ENCODE measurements around the gene EXOC3. TPM values are rescaled to one million over a fixed set of nuclear protein-coding genes. Genes with fewer than 3 reads are reported as not detected.

Gene EXOC3
- total RNA-seq, 4 donors from 2014 or later = 46.4 to 92.7 (median 60.3) TPM

- Histone ChIP-seq H3K27me3 (peaks cover 10% of the 10 kb centered on the region), H3K9me3 (no peaks in the 10 kb centered on the region), H3K4me1 (no peaks in the 10 kb centered on the region), H3K36me3 (no peaks in the 10 kb centered on the region), H3K27ac (no peak overlapping the region), H3K4me3 (no peak overlapping the region)
- WGBS, 2 donors (ENCODE audit: low coverage in 1 of 2) = 87 to 93% methylated on average over 3 to 12 of the region's 24 CpGs
- ATAC-seq = no peak
- TF ChIP-seq EP300 (IDR thresholded peaks at IDR 0.05) (no peak), CTCF (IDR thresholded peaks at IDR 0.05) (no peak), POLR2A (IDR thresholded peaks at IDR 0.05) (no peak), POLR2AphosphoS5 (IDR thresholded peaks at IDR 0.05) (no peak)
Measured at GRCh38 chr5:423626-424261, 19.2 kb upstream of the EXOC3 start.

GRCh38 chr5:424301-425110 lies 18.5 kb upstream of the EXOC3 start:
- no peak for TF ChIP-seq CTCF (IDR thresholded peaks at IDR 0.05)
- TF ChIP-seq POLR2A (IDR thresholded peaks at IDR 0.05) = no peak
- Histone ChIP-seq H3K4me1 (no peaks in the 10 kb centered on the region), H3K27ac (no peak overlapping the region), H3K4me3 (no peak overlapping the region), H3K9me3 (no peaks in the 10 kb centered on the region), H3K27me3 (peaks cover 13% of the 10 kb centered on the region), H3K36me3 (no peaks in the 10 kb centered on the region)
- no peak for ATAC-seq
- 80 to 93% methylated on average over 3 to 6 of the region's 11 CpGs for whole genome bisulfite sequencing, 2 donors (ENCODE audit: low coverage in 1 of 2)

GRCh38 chr5:425714-426113 lies 17.3 kb upstream of the EXOC3 start:
- TF ChIP-seq EP300 (IDR thresholded peaks at IDR 0.05) (no peak), POLR2A (IDR thresholded peaks at IDR 0.05) (no peak), CTCF (IDR thresholded peaks at IDR 0.05) (no peak), POLR2AphosphoS5 (IDR thresholded peaks at IDR 0.05) (no peak)
- no peaks in the 10 kb centered on the region for H3K9me3 ChIP-seq
- peaks cover 16% of the 10 kb centered on the region for H3K27me3 ChIP-seq
- no peak overlapping the region for H3K27ac ChIP-seq
- no peaks in the 10 kb centered on the region for H3K4me1 ChIP-seq
- ATAC-seq = no peak
- H3K4me3 ChIP-seq = no peak overlapping the region
- WGBS, 2 donors (ENCODE audit: low coverage in 1 of 2) = 35 to 50% methylated on average over 3 to 5 of the region's 5 CpGs
- H3K36me3 ChIP-seq = no peaks in the 10 kb centered on the region

- 61 to 89% methylated on average over 3 of the region's 3 CpGs for WGBS, 2 donors (ENCODE audit: low coverage in 1 of 2)
- no peak for ATAC-seq
- TF ChIP-seq EP300 (IDR thresholded peaks at IDR 0.05) = no peak
- no peak for TF ChIP-seq POLR2A (IDR thresholded peaks at IDR 0.05)
- TF ChIP-seq CTCF (IDR thresholded peaks at IDR 0.05) = no peak
- no peak for TF ChIP-seq POLR2AphosphoS5 (IDR thresholded peaks at IDR 0.05)
Measured at GRCh38 chr5:426392-426976, 16.5 kb upstream of the EXOC3 start.

More at GRCh38 chr5:426392-426976, 16.5 kb upstream of the EXOC3 start:
- Histone ChIP-seq H3K4me1 (no peaks in the 10 kb centered on the region), H3K27ac (no peak overlapping the region), H3K36me3 (no peaks in the 10 kb centered on the region), H3K27me3 (peaks cover 16% of the 10 kb centered on the region), H3K9me3 (no peaks in the 10 kb centered on the region), H3K4me3 (no peak overlapping the region)

Measured in gastroesophageal sphincter (tissue), 4 donors.